Karpas-422 (cell line): ENCODE data around the gene JDP2. TPM values are rescaled to one million over a fixed set of nuclear protein-coding genes. Genes with fewer than 3 reads are reported as not detected.

Experiments used
- DNase-seq: peaks from one replicate; pipeline ENCODE4 v3.0.0-alpha.2; 2015
- H2AFZ ChIP-seq: fragments of 200-600 bp; sonication (generic); 2 replicates; pipeline ENCODE4 v1.6.1; 2014; ENCODE audit warnings: antibody characterized with exemption, low read length, mixed read lengths
- H3K27ac ChIP-seq: fragments of 200-600 bp; sonication (generic); 2 replicates; pipeline ENCODE4 v1.5.1; 2014; ENCODE audit warnings: mild to moderate bottlenecking, low read length, moderate library complexity
- H3K27me3 ChIP-seq: fragments of 200-600 bp; sonication (generic); 2 replicates; pipeline ENCODE4 v1.6.1; 2014; ENCODE audit warnings: low read length, mixed read lengths
- H3K36me3 ChIP-seq: fragments of 200-600 bp; sonication (generic); 2 replicates; pipeline ENCODE4 v1.6.1; 2014; ENCODE audit warnings: low read length, mixed read lengths; ENCODE audit not compliant: insufficient read depth
- H3K4me1 ChIP-seq: fragments of 200-600 bp; sonication (generic); 2 replicates; pipeline ENCODE4 v1.6.1; 2014; ENCODE audit warnings: mild to moderate bottlenecking, low read length, mixed read lengths
- H3K4me2 ChIP-seq: fragments of 200-600 bp; sonication (generic); 2 replicates; pipeline ENCODE4 v1.6.1; 2014; ENCODE audit warnings: low read length, low read depth, mild to moderate bottlenecking; ENCODE audit not compliant: poor library complexity, severe bottlenecking
- H3K4me3 ChIP-seq: fragments of 200-600 bp; sonication (generic); 2 replicates; pipeline ENCODE4 v1.5.1; 2014; ENCODE audit warnings: mild to moderate bottlenecking, antibody characterized with exemption, low read length, mixed read lengths
- H3K79me2 ChIP-seq: fragments of 200-600 bp; sonication (generic); 2 replicates; pipeline ENCODE4 v1.6.1; 2014; ENCODE audit warnings: mild to moderate bottlenecking, low read length, mixed read lengths
- H3K9ac ChIP-seq: fragments of 200-600 bp; sonication (generic); 2 replicates; pipeline ENCODE4 v1.6.0; 2014; ENCODE audit warnings: low read length
- H3K9me2 ChIP-seq: fragments of 200-600 bp; sonication (generic), shearing (Covaris generic); replicated peaks from 2 replicates; pipeline ENCODE4 v1.6.0; 2014; ENCODE audit warnings: mild to moderate bottlenecking, low read length, moderate library complexity; ENCODE audit not compliant: insufficient read depth
- H3K9me3 ChIP-seq: fragments of 300-700, 200-600 bp; sonication (generic); 2 replicates; pipeline ENCODE4 v1.6.1; 2014; ENCODE audit warnings: low read length, mixed read lengths
- H4K20me1 ChIP-seq: fragments of 200-600 bp; sonication (generic); 2 replicates; pipeline ENCODE4 v1.6.1; 2014; ENCODE audit warnings: mild to moderate bottlenecking, antibody characterized with exemption, low read length, low read depth; ENCODE audit not compliant: insufficient read depth
- total RNA-seq: library from RNA; depleted of rRNA; stranded (reverse); fragments of >200 nt; shearing (Covaris generic); gene quantifications from 2 replicates; pipeline ENCODE4 v1.2.3, GENCODE V29; 2014; ENCODE audit warnings: low replicate concordance

The JDP2 gene
- total RNA-seq, 1 experiment from 2014 or later: 8.4 TPM

GRCh38 chr14:75492832-75493591 lies 65.2 kb downstream of the JDP2 start:
- Histone ChIP-seq H3K4me3 (no peak overlapping the region), H2AFZ (no peak overlapping the region), H3K79me2 (no peaks in the 10 kb centered on the region), H3K27me3 (0 out of 2 replicates have a peak, but pooled peaks cover 2% of the 10 kb centered on the region), H4K20me1 (no peaks in the 10 kb centered on the region), H3K4me1 (peaks cover 10% of the 10 kb centered on the region), H3K9ac (no peak overlapping the region), H3K27ac (no peak overlapping the region), H3K36me3 (no peaks in the 10 kb centered on the region), H3K9me2 (no peaks in the 10 kb centered on the region), H3K9me3 (no peaks in the 10 kb centered on the region), H3K4me2 (no peak overlapping the region)
- no peak for DNase-seq

GRCh38 chr14:75493592-75494087 lies 65.8 kb downstream of the JDP2 start:
- Histone ChIP-seq H3K79me2 (no peaks in the 10 kb centered on the region), H3K27ac (no peak overlapping the region), H3K9me2 (no peaks in the 10 kb centered on the region), H3K4me3 (no peak overlapping the region), H2AFZ (no peak overlapping the region), H3K27me3 (0 out of 2 replicates have a peak, but pooled peaks cover 2% of the 10 kb centered on the region), H4K20me1 (no peaks in the 10 kb centered on the region), H3K9me3 (no peaks in the 10 kb centered on the region), H3K36me3 (no peaks in the 10 kb centered on the region), H3K4me2 (peak overlapping the region; percentile 31), H3K4me1 (peaks cover 10% of the 10 kb centered on the region), H3K9ac (no peak overlapping the region)
- DNase-seq: no peak

GRCh38 chr14:75494896-75495295 lies 67.1 kb downstream of the JDP2 start:
- Histone ChIP-seq H3K9me3 (no peaks in the 10 kb centered on the region), H2AFZ (no peak overlapping the region), H3K9ac (no peak overlapping the region), H3K9me2 (no peaks in the 10 kb centered on the region), H3K27ac (no peak overlapping the region), H3K4me1 (peaks cover 4% of the 10 kb centered on the region), H3K4me3 (no peak overlapping the region), H3K4me2 (no peak overlapping the region), H3K27me3 (no peaks in the 10 kb centered on the region), H3K79me2 (no peaks in the 10 kb centered on the region), H4K20me1 (no peaks in the 10 kb centered on the region), H3K36me3 (no peaks in the 10 kb centered on the region)
- no peak for DNase-seq

GRCh38 chr14:75495399-75495798 lies 67.6 kb downstream of the JDP2 start:
- H3K9me2 ChIP-seq: no peaks in the 10 kb centered on the region
- no peaks in the 10 kb centered on the region for H3K9me3 ChIP-seq
- no peak overlapping the region for H3K9ac ChIP-seq
- H3K36me3 ChIP-seq: no peaks in the 10 kb centered on the region
- no peaks in the 10 kb centered on the region for H3K79me2 ChIP-seq
- no peak for DNase-seq
- H3K4me3 ChIP-seq: no peak overlapping the region
- peaks cover 4% of the 10 kb centered on the region for H3K4me1 ChIP-seq
- no peaks in the 10 kb centered on the region for H4K20me1 ChIP-seq
- H3K27ac ChIP-seq: no peak overlapping the region
- no peaks in the 10 kb centered on the region for H3K27me3 ChIP-seq
- H3K4me2 ChIP-seq: no peak overlapping the region
- no peak overlapping the region for H2AFZ ChIP-seq

GRCh38 chr14:75495882-75496281 lies 68.1 kb downstream of the JDP2 start:
- H3K9me2 ChIP-seq: no peaks in the 10 kb centered on the region
- peaks cover 4% of the 10 kb centered on the region for H3K4me1 ChIP-seq
- H3K27ac ChIP-seq: no peak overlapping the region
- H2AFZ ChIP-seq: no peak overlapping the region
- H3K27me3 ChIP-seq: no peaks in the 10 kb centered on the region
- H3K9ac ChIP-seq: no peak overlapping the region
- no peaks in the 10 kb centered on the region for H4K20me1 ChIP-seq
- no peaks in the 10 kb centered on the region for H3K9me3 ChIP-seq
- H3K4me2 ChIP-seq: no peak overlapping the region
- DNase-seq: no peak
- H3K36me3 ChIP-seq: no peaks in the 10 kb centered on the region
- no peak overlapping the region for H3K4me3 ChIP-seq
- no peaks in the 10 kb centered on the region for H3K79me2 ChIP-seq

- no peak for DNase-seq
- no peak overlapping the region for H2AFZ ChIP-seq
- no peaks in the 10 kb centered on the region for H3K36me3 ChIP-seq
- H3K27ac ChIP-seq: no peak overlapping the region
- H3K4me3 ChIP-seq: no peak overlapping the region
- H3K9me3 ChIP-seq: no peaks in the 10 kb centered on the region
- H3K4me1 ChIP-seq: peaks cover 4% of the 10 kb centered on the region
- H3K27me3 ChIP-seq: no peaks in the 10 kb centered on the region
- H3K4me2 ChIP-seq: no peak overlapping the region
- H3K9ac ChIP-seq: no peak overlapping the region
- no peaks in the 10 kb centered on the region for H3K79me2 ChIP-seq
- H4K20me1 ChIP-seq: no peaks in the 10 kb centered on the region
- no peaks in the 10 kb centered on the region for H3K9me2 ChIP-seq
Measured at GRCh38 chr14:75496755-75497154, 68.9 kb downstream of the JDP2 start.

- Histone ChIP-seq H2AFZ (no peak overlapping the region), H3K27me3 (no peaks in the 10 kb centered on the region), H3K9ac (no peak overlapping the region), H3K9me3 (no peaks in the 10 kb centered on the region), H3K4me1 (peaks cover 4% of the 10 kb centered on the region), H3K79me2 (no peaks in the 10 kb centered on the region), H3K4me2 (no peak overlapping the region), H3K4me3 (no peak overlapping the region), H3K9me2 (no peaks in the 10 kb centered on the region), H3K36me3 (no peaks in the 10 kb centered on the region), H3K27ac (no peak overlapping the region), H4K20me1 (no peaks in the 10 kb centered on the region)
- no peak for DNase-seq
Measured at GRCh38 chr14:75497191-75497590, 69.4 kb downstream of the JDP2 start.

GRCh38 chr14:75497701-75498100 lies 69.9 kb downstream of the JDP2 start:
- Histone ChIP-seq H3K4me1 (peaks cover 4% of the 10 kb centered on the region), H3K4me2 (no peak overlapping the region), H3K27ac (no peak overlapping the region), H2AFZ (no peak overlapping the region), H3K9me2 (no peaks in the 10 kb centered on the region), H3K27me3 (no peaks in the 10 kb centered on the region), H3K9ac (no peak overlapping the region), H3K79me2 (no peaks in the 10 kb centered on the region), H4K20me1 (no peaks in the 10 kb centered on the region), H3K36me3 (no peaks in the 10 kb centered on the region), H3K4me3 (no peak overlapping the region), H3K9me3 (no peaks in the 10 kb centered on the region)
- DNase-seq: no peak
